GM19238 (cell line): ENCODE data around the gene RASA4B.
"Not testable (repeated sequence)": the region's sequence is repeated elsewhere in the genome, so short reads cannot be mapped to it uniquely, and the experiment has no call there.

Experiments
- DNase-seq: peaks from one replicate; pipeline ENCODE4 v3.0.0; 2011; ENCODE audit warnings: low spot score; ENCODE audit not compliant: insufficient read length

RASA4B gene

GRCh38 chr7:102517550-102518147 is at the start of gene RASA4B:
Gene RASA4B, minus strand, starts transcription at chr7:102517777. Its CDS starts 67 bp downstream, at chr7:102517710.
- DNase-seq: not testable (repeated sequence)

- not testable (repeated sequence) for DNase-seq
These were observed 33.3 kb upstream of the RASA4B start, which contains the start of gene SPDYE2 for GRCh38 chr7:102550808-102551422. Gene SPDYE2, plus strand, starts transcription at chr7:102551226. Its CDS starts 2,030 bp downstream, at chr7:102553256.

- DNase-seq: not testable (repeated sequence)
These were observed 28.8 kb upstream of the RASA4B start for GRCh38 chr7:102546353-102546752.

GRCh38 chr7:102545288-102545687 is 27.7 kb upstream of the RASA4B start:
- not testable (repeated sequence) for DNase-seq

GRCh38 chr7:102544372-102544771 is 26.8 kb upstream of the RASA4B start:
- not testable (repeated sequence) for DNase-seq

GRCh38 chr7:102543596-102543995 is 26.0 kb upstream of the RASA4B start, which contains the start of gene UPK3BL2:
Gene UPK3BL2, minus strand, starts transcription at chr7:102543696. Its CDS starts 60 bp downstream, at chr7:102543636.
- not testable (repeated sequence) for DNase-seq

- DNase-seq: not testable (repeated sequence)
These were observed 25.2 kb upstream of the RASA4B start for GRCh38 chr7:102542771-102543170.

- DNase-seq: not testable (repeated sequence)
These were observed 24.5 kb upstream of the RASA4B start for GRCh38 chr7:102542083-102542482.

- DNase-seq: not testable (repeated sequence)
These were observed 23.0 kb upstream of the RASA4B start for GRCh38 chr7:102540604-102541003.

- DNase-seq: not testable (repeated sequence)
These were observed 17.6 kb upstream of the RASA4B start for GRCh38 chr7:102535062-102535615.

- not testable (repeated sequence) for DNase-seq
These were observed 14.6 kb upstream of the RASA4B start for GRCh38 chr7:102532127-102532526.

DNA sequence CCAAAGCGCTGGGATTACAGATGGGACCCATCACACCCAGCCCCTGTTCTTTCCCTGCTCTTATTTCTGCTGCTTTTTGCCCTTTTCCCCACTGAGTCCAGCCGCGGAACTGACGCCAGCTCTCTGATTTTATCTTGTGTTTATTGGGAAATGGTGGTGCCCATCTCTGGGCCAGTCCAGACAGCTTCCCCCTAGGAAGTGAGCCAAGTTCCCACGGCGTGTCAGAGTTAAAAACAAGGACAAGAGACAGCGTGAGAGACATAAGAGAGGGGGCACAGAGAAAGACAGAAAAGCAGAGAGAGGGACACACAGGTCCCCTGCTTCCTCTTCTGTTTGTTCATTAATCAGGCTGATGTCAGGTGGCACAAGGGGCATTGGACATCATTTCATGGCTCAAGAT is 14.0 kb upstream of the RASA4B start:
- not testable (repeated sequence) for DNase-seq

DNA sequence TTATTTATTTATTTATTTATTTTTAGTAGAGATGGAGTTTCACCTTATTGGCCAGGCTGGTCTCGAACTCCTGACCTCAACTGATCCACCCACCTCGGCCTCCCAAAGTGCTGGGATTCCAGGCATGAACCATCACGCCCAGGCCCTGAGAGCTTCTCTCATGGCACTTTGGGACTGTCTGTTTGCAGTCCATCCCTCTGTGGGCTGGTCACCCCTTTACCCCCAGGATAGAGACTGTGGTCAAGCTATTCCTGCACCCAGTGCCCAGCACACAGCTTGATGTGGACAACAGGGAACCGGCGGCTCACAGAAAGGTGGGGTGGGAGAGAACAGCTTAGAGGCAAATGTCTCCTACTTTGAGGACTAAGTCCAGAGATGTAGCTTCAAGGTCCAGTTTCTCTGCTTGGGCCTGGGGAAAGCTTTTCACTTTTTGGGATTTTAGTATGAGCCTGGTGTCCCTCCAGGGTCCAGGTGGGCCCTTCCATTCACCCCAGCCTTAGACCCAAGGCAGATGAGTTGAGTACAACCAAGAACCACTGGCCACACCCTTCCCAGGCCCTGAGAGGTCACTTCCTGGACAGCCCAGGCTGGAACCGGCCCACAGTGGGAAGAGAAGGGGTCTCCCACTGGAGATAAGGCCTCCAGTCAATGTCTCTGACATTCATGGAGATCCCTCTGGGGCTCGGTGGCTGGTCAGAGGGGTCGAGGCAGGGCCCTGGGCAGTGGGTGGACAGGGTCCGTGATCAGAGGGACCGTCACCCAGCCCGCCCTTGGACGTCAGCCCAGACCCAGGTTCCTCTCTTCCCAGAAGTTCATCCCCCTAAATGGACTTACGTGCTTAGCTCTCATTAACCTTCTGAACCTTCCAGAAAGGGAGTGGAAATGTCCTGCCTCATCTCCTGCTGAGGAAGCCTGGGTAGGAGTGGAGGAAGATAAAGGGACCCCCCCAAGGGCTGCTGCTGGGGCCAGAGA is 10.5 kb upstream of the RASA4B start:
- not testable (repeated sequence) for DNase-seq

- DNase-seq: not testable (repeated sequence)
These were observed 9.6 kb upstream of the RASA4B start for GRCh38 chr7:102527182-102527581.

GRCh38 chr7:102524803-102525202 is 7.2 kb upstream of the RASA4B start:
- DNase-seq: not testable (repeated sequence)

- DNase-seq: not testable (repeated sequence)
These were observed 3.2 kb upstream of the RASA4B start for GRCh38 chr7:102520797-102521196.

GRCh38 chr7:102516951-102517350 is 626 bp downstream of the RASA4B start:
- not testable (repeated sequence) for DNase-seq

GRCh38 chr7:102515889-102516288 is 1.7 kb downstream of the RASA4B start:
- not testable (repeated sequence) for DNase-seq

GRCh38 chr7:102514881-102515721 is 2.5 kb downstream of the RASA4B start:
- DNase-seq: not testable (repeated sequence)

DNA sequence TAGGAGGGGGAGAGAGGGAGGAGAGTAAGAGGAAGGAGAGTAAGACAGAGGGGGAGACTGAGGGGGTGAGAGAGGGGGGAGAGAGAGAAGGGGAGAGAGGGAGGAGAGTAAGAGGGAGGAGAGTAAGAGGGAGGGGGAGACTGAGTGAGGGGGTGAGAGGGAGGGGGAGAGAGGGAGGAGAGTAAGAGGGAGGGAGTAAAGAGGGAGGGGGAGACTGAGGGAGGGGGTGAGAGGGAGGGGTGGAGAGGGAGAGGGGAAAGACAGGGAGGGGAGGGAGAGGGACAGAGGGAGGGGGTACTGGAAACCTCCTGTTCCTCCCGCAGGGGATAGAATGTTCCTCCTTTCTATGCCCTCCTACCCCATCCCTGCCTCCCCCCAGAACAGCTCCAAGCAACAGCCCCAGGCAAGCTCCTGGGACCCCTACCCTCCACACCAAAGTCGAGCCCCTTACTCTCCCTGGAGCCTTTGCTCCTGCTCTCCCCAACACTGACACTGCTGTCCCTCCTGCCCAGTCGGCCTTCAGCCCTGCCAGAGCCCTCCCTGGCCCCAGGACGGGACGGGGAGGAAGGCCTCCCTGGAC is 4.8 kb downstream of the RASA4B start:
- not testable (repeated sequence) for DNase-seq
